GM12801 (cell line): Measurements from ENCODE around the gene RIT1.

ENCODE experiments used
- CTCF ChIP-seq: IDR thresholded peaks from one replicate; pipeline ENCODE4 v1.5.1; 2011; ENCODE audit warnings: control low read depth; ENCODE audit not compliant: insufficient read length; ENCODE audit errors: extremely low read depth

RIT1 gene

GRCh38 chr1:155931332-155932038, 20.3 kb upstream of the RIT1 start:
- TF ChIP-seq CTCF, result no peak

- TF ChIP-seq CTCF, result no peak
Measured at GRCh38 chr1:155929057-155929456, 17.9 kb upstream of the RIT1 start.

- no peak for TF ChIP-seq CTCF
Measured at GRCh38 chr1:155925506-155925905, 14.4 kb upstream of the RIT1 start.

GRCh38 chr1:155920717-155921116, 9.6 kb upstream of the RIT1 start:
- TF ChIP-seq CTCF, result no peak

GRCh38 chr1:155919801-155920200, 8.7 kb upstream of the RIT1 start:
- no peak for TF ChIP-seq CTCF

- no peak for TF ChIP-seq CTCF
Measured at GRCh38 chr1:155918660-155919059, 7.5 kb upstream of the RIT1 start.

- TF ChIP-seq CTCF, result no peak
Measured at GRCh38 chr1:155913969-155914757, 3.0 kb upstream of the RIT1 start.
